Ovary (tissue), 9 donors: ENCODE measurements around the gene ARF6. TPM values are rescaled to one million over a fixed set of nuclear protein-coding genes. Genes with fewer than 3 reads are reported as not detected.
"Not testable (repeated sequence)": the region's sequence is repeated elsewhere in the genome, so short reads cannot be mapped to it uniquely, and the experiment has no call there.

Experiments used
- DNase-seq, 5 donors: peaks; one replicate each; pipeline ENCODE4 v3.0.0-alpha.2; 2019 to 2020
- H3K27ac ChIP-seq, 2 donors: fragments of 200-600 bp; one replicate each; pipeline versions ENCODE4 v1.5.1 to v1.8.0; 2019 to 2022
- H3K27me3 ChIP-seq: fragments of 200-600 bp; one replicate; pipeline ENCODE4 v1.8.0; 2022
- H3K36me3 ChIP-seq: fragments of 200-600 bp; sonication (generic); one replicate; pipeline ENCODE4 v1.5.1; 2019
- H3K4me1 ChIP-seq: one replicate; pipeline ENCODE4 v1.8.1; 2013; ENCODE audit warnings: mild to moderate bottlenecking, moderate library complexity; ENCODE audit not compliant: insufficient read depth
- H3K4me3 ChIP-seq: fragments of 200-600 bp; sonication (generic); one replicate; pipeline ENCODE4 v1.5.1; 2017
- H3K9me3 ChIP-seq, 2 donors: fragments of 200-600 bp in 1 of 2; sonication (generic) in 1 of 2; one replicate each; pipeline versions ENCODE4 v1.5.1 to v1.8.1; 2013 to 2019; ENCODE audit warnings: mild to moderate bottlenecking in 1 of 2, moderate library complexity in 1 of 2
- CTCF ChIP-seq, 3 donors: fragments of 450-650 bp in 2 of 3; fragments of 200-600 bp in 1 of 3; IDR thresholded peaks; one replicate each; pipeline versions ENCODE4 v1.5.1 to v1.8.0; 2016 to 2022; ENCODE audit warnings: antibody characterized with exemption in 3 of 3, mild to moderate bottlenecking in 1 of 3
- EP300 ChIP-seq: sonication (generic); formaldehyde crosslinking; IDR thresholded peaks from one replicate; pipeline ENCODE4 v1.6.1; 2017; ENCODE audit warnings: antibody characterized with exemption
- POLR2A ChIP-seq: fragments of 450-650 bp; IDR thresholded peaks from one replicate; pipeline ENCODE4 v1.6.1; 2017; ENCODE audit warnings: antibody characterized with exemption, mild to moderate bottlenecking, moderate library complexity
- WGBS, 3 donors: extraction: QIAGEN DNeasy Blood & Tissue Kit in 1 of 3; methylation state at CpG; one replicate each; pipeline versions ENCODE4 v1.1.5 to v1.1.7; 2013 to 2017; 5-methylcytosine and 5-hydroxymethylcytosine counted together
- intact Hi-C, 4 donors: fragments of 100-400 bp; cut with DNase I; formaldehyde crosslinking; loops; one replicate each; pipeline versions ENCODE4 v1.11.0 to v1.15.1; 2022 to 2023
- polyA plus RNA-seq, 2 donors: library from polyadenylated mRNA; stranded (reverse); fragments of 200-250 nt in 1 of 2; fragments of 350-450 nt in 1 of 2; fragmentation: Illumina TruSeq in 1 of 2; extraction: RNeasy Lipid Tissue Mini Kit (QIAGEN cat#74804) in 1 of 2; gene quantifications; one replicate each; pipeline ENCODE4 v1.2.3, GENCODE V29; 2013 to 2014
- total RNA-seq, 7 donors: library from RNA; depleted of rRNA in 2 of 7; stranded (reverse); fragments of >200 nt in 2 of 7; fragmentation: NEBNext Ultra II Directional in 3 of 7; extraction: Animal tissue kit (Norgen Biotek cat#: 25700) in 3 of 7; gene quantifications; one replicate each; pipeline versions ENCODE4 v1.1.0 to v1.2.4, GENCODE V29; 2016 to 2023
- donor health status: DM: no; HTN: no; CAD: no; lungs with moderate emphysema.
- donor health status: DM: no; HTN: no; CAD: no.
- donor health status: Bipolar disorder and iron deficiency.
- donor health status: DM: yes; HTN: yes; CAD: no.
- donor health status: DM: no; HTN: no; CAD: no.
- donor health status: DM: yes; HTN: yes; CAD: no.

ARF6 gene
- total and polyA plus RNA-seq, 9 donors: 19.8 to 39.7 (median 34.1) TPM

- Histone ChIP-seq H3K27me3 (no peaks in the 10 kb centered on the region), H3K4me3 (no peak overlapping the region), H3K27ac (no peak overlapping the region), H3K9me3 (no peaks in the 10 kb centered on the region), H3K4me1 (peaks cover 3% of the 10 kb centered on the region), H3K36me3 (no peaks in the 10 kb centered on the region)
- 64 to 74% (median 64%) methylated on average over 5 of the region's 5 CpGs for WGBS, 3 donors
- TF ChIP-seq EP300 (no peak), POLR2A (no peak), CTCF (IDR thresholded peaks at IDR 0.05) (no peak)
- intact Hi-C loops: loop anchor here in 1 of 4 donors (10.0 kb wide), 1 partner anchor 108 kb away; no protein-coding TSS in a partner anchor
- DNase-seq: no peak
Observed at GRCh38 chr14:49896966-49897365, 4.1 kb downstream of the ARF6 start.

GRCh38 chr14:49897414-49897813 lies 4.5 kb downstream of the ARF6 start:
- Histone ChIP-seq H3K4me3 (no peak overlapping the region), H3K9me3 (no peaks in the 10 kb centered on the region), H3K36me3 (no peaks in the 10 kb centered on the region), H3K27me3 (no peaks in the 10 kb centered on the region), H3K4me1 (peaks cover 3% of the 10 kb centered on the region), H3K27ac (no peak overlapping the region)
- no peak for TF ChIP-seq EP300
- TF ChIP-seq CTCF (IDR thresholded peaks at IDR 0.05): no peak
- TF ChIP-seq POLR2A: no peak
- 26 to 42% (median 35%) methylated on average over 1 of the region's 1 CpG for WGBS, 3 donors
- intact Hi-C loops: loop anchor here in 1 of 4 donors (10.0 kb wide), 1 partner anchor 107 kb away; no protein-coding TSS in a partner anchor
- no peak for DNase-seq

GRCh38 chr14:49897965-49898364 lies 5.1 kb downstream of the ARF6 start:
- H3K27ac ChIP-seq: no peak overlapping the region
- H3K4me3 ChIP-seq: no peak overlapping the region
- no peak for DNase-seq
- intact Hi-C loops: loop anchor here in 1 of 4 donors (10.0 kb wide), 1 partner anchor 107 kb away; no protein-coding TSS in a partner anchor
- no peaks in the 10 kb centered on the region for H3K9me3 ChIP-seq
- H3K36me3 ChIP-seq: no peaks in the 10 kb centered on the region
- 86 to 91% (median 89%) methylated on average over 1 of the region's 1 CpG for WGBS, 3 donors
- TF ChIP-seq POLR2A (no peak), CTCF (IDR thresholded peaks at IDR 0.05) (no peak), EP300 (no peak)
- H3K27me3 ChIP-seq: no peaks in the 10 kb centered on the region
- H3K4me1 ChIP-seq: peaks cover 3% of the 10 kb centered on the region

GRCh38 chr14:49898485-49898884 lies 5.6 kb downstream of the ARF6 start:
- Histone ChIP-seq H3K27me3 (no peaks in the 10 kb centered on the region), H3K4me1 (peaks cover 3% of the 10 kb centered on the region), H3K36me3 (no peaks in the 10 kb centered on the region), H3K27ac (no peak overlapping the region), H3K4me3 (no peak overlapping the region), H3K9me3 (no peaks in the 10 kb centered on the region)
- 84 to 91% (median 89%) methylated on average over 2 of the region's 2 CpGs for WGBS, 3 donors
- intact Hi-C loops: loop anchor here in 1 of 4 donors (10.0 kb wide), 1 partner anchor 106 kb away; no protein-coding TSS in a partner anchor
- TF ChIP-seq EP300 (no peak), POLR2A (no peak)
- no peak for DNase-seq

GRCh38 chr14:49900973-49901372 lies 8.1 kb downstream of the ARF6 start:
- DNase-seq: no peak
- TF ChIP-seq POLR2A (no peak), EP300 (no peak), CTCF (IDR thresholded peaks at IDR 0.05) (no peak)
- WGBS, 3 donors: 93 to 100% (median 98%) methylated on average over 1 of the region's 1 CpG
- no peaks in the 10 kb centered on the region for H3K36me3 ChIP-seq
- no peaks in the 10 kb centered on the region for H3K9me3 ChIP-seq
- no peaks in the 10 kb centered on the region for H3K4me1 ChIP-seq
- no peak overlapping the region for H3K27ac ChIP-seq
- intact Hi-C loops: no loop called here
- H3K27me3 ChIP-seq: no peaks in the 10 kb centered on the region
- H3K4me3 ChIP-seq: no peak overlapping the region

- H3K36me3 ChIP-seq, intact Hi-C loops, H3K27ac ChIP-seq, H3K4me3 ChIP-seq, H3K27me3 ChIP-seq, H3K4me1 ChIP-seq, DNase-seq, H3K9me3 ChIP-seq: not testable (repeated sequence)
- WGBS, 3 donors: 80 to 83% (median 81%) methylated on average over 23 to 24 of the region's 24 CpGs
Observed at GRCh38 chr14:49902679-49903246, 9.9 kb downstream of the ARF6 start.
